Right renal cortex interstitium (tissue), 3 donors: Measurements from ENCODE around the gene ATP1A2. TPM values are rescaled to one million over a fixed set of nuclear protein-coding genes. Genes with fewer than 3 reads are reported as not detected.

Experiments used
- DNase-seq, 3 donors: peaks; one replicate each; pipeline ENCODE4 v3.0.0-alpha.2; 2013; ENCODE audit warnings: low read depth in 3 of 3, low spot score in 2 of 3
- polyA plus RNA-seq, 3 donors: library from polyadenylated mRNA; unstranded; fragments of 120-200 nt; gene quantifications; one replicate each; pipeline ENCODE4 v1.2.1, GENCODE V29; 2013; ENCODE audit not compliant: insufficient read length in 3 of 3

ATP1A2 gene
- polyA plus RNA-seq, 3 donors, result 4.2 to 5.8 (median 4.6) TPM

- DNase-seq, result no peak
These were observed 24.3 kb downstream of the ATP1A2 start for GRCh38 chr1:160139840-160140239.

DNA sequence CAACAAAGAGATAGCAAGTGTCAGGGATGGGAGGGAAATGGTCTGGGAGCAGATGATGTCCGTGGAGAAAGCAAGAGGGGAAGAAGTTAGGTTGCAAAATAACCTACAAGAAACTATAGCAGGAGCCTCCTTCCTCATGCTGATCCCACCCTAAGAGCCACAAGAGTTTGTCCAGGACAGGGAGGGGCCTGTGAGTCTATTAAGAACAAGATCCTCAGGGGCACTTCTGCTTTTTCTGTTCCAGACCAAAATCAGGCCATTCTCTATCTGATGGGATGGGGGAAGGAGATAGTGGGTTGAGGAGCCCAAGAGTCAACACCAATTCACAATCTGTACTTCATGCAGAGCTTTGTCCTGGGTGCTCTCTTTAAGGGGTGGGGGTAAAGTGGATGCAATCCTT lies 28.1 kb downstream of the ATP1A2 start:
- no peak for DNase-seq

DNA sequence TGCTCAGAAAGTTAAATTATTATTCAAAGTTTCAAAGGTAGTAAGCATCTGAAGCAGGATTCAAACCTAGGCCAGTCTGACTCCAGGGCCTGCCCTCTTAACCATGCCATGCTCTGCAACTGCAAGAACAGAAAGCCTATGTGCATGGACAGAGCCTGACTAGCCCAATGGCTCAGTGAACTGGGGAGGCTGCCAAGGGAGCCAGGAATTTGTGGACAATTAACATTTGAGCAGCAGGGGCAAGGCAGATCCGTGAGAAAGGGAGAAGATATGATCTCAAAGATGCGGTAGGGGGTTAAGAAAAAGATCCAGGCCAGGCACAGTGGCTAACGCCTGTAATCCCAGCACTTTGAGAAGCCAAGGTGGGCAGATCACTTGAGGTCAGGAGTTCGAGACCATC lies 29.4 kb downstream of the ATP1A2 start:
- DNase-seq, result no peak

- no peak for DNase-seq
These were observed 30.5 kb downstream of the ATP1A2 start for GRCh38 chr1:160146107-160146506.

- no peak for DNase-seq
These were observed 32.6 kb downstream of the ATP1A2 start for GRCh38 chr1:160148121-160148520.

GRCh38 chr1:160149233-160149632 lies 33.7 kb downstream of the ATP1A2 start:
- DNase-seq, result no peak

DNA sequence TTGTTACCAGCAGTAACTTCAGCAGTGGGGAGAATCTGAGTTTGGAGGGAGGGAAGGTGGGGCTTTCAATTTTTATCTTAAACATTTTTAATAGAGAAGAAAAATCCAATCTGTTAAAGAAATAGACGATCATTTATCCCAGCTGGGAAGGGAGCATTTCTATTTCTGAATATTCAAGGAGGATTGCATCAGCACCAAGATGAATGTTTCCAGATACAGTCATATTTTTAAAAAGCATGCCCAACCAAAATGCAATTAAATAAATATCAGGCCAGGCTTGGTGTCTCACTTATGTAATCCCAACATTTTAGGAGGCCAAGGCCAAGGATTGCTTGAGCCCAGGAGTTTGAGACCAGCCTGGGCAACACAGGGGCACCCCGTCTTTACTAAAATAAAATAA lies 34.2 kb downstream of the ATP1A2 start:
- DNase-seq, result no peak

DNA sequence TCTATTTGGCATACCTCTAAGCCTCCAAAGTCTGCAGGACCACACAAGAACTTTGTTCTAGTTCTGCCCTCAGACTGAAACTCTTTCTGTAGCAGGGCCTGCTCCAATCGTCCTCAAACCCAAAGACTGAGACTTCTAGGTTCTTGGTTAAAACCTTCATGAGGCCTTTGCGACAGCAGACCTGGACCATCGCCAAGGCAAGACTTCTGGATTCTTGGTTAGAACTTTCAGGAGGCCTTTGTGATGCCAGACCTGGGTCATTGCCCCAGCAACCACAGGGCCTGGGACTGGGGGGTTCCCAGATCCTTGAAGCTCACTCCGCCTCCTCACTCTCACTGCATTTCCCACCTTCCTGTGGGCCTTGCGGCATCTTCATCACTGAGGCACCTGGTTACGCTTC lies 35.7 kb downstream of the ATP1A2 start, which contains the start of gene ATP1A4:
Gene ATP1A4 (plus strand): TSS at position 301 of the 400 bp plus-strand sequence. CDS start 438 bp downstream, outside the sequence.
- DNase-seq, result no peak

DNA sequence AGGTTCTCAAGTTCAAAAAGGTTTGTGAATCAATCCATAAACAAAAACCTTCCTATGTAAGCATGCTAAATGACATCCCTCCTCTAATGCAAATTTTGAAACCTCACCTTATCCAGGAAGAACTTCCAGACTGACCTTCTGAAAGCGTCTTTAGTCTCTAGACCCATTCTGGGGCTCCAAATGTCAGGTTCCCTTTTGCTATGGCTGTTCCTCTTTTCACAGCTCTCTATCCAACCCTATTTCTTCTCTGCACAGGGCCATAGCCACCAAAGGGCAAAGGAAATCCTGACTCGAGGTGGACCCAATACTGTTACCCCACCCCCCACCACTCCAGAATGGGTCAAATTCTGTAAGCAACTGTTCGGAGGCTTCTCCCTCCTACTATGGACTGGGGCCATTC lies 39.2 kb downstream of the ATP1A2 start:
- DNase-seq, result no peak

DNA sequence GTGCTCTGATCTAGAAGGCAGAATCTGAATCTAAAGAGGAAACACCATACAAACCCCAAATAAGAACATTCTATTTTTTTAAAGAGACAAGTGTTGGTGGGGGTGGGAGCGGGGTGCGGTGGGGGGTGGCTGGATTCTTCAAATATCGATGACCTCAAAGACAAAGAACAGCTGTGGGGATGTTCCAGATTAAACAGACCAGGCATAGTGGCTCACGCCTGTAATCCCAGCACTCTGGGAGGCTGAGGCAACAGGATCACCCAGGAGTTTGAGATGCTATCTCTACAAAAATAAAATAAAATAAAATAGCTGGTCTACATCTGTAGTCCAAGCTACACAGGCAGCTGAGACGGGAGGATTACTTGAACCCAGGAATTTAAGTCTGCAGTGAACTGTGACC lies 40.8 kb downstream of the ATP1A2 start:
- DNase-seq, result no peak

GRCh38 chr1:160157174-160157573 lies 41.6 kb downstream of the ATP1A2 start:
- DNase-seq, result no peak

DNA sequence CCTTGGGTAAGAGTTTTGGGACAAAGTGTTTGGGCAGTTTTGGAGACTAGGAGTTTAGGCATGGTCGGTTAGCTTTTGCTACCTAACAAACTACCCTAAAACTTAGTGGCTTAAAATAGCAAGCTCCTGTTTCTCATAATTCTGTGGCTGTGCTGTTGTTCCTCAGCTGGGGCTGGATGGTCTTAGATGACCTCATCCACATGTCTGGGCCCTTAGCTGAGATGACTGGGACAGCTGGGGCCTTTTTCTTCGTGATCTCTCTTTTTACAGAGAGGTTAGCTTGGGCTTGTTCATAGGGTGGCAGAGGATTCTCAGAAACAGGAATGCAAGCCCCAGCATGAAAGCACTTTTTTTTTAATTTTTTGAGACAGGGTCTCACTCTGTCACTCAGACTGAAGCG lies 42.5 kb downstream of the ATP1A2 start:
- no peak for DNase-seq

DNA sequence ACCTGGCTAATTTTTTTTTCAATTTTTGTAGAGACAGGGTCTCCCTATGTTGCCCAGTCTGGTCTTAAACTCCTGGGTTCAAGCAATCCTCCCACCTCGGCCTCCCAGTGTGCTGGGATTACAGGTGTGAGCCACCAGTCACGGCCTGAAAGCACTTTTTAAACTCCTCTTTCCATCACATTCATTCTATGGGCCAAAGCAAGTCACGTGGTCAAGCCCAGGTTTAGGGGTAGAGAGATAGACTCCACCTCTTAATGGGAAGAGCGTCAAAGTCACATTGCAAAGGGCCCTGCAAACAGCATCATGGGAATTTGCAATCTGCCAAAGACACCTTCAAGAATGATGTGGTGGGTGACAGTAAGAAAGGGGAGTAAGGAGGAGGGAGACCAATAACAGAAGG lies 43.0 kb downstream of the ATP1A2 start:
- no peak for DNase-seq

GRCh38 chr1:160159846-160160245 lies 44.3 kb downstream of the ATP1A2 start:
- DNase-seq, result no peak

GRCh38 chr1:160161965-160162705 lies 46.6 kb downstream of the ATP1A2 start:
- DNase-seq, result no peak

GRCh38 chr1:160162931-160163330 lies 47.4 kb downstream of the ATP1A2 start:
- no peak for DNase-seq

DNA sequence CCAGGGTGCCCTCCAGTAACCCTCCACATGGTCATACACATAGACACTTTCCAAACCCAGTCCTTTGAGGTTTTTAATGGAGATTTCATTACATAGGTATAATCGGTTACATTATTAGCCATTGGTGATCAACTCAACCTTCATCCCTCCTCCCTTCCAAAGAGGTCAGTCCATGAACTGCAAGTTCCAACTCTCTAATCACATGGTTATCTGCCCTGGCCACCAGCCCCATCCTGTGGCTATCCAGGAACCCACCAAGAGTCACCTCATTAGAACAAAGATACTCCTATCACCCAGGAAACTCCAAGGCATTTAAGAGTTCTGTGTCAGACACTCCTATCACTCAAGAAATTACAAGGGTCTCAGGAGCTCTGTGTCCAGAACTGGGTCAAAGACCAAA lies 48.1 kb downstream of the ATP1A2 start:
- DNase-seq, result no peak

GRCh38 chr1:160164121-160164520 lies 48.6 kb downstream of the ATP1A2 start:
- no peak for DNase-seq

DNA sequence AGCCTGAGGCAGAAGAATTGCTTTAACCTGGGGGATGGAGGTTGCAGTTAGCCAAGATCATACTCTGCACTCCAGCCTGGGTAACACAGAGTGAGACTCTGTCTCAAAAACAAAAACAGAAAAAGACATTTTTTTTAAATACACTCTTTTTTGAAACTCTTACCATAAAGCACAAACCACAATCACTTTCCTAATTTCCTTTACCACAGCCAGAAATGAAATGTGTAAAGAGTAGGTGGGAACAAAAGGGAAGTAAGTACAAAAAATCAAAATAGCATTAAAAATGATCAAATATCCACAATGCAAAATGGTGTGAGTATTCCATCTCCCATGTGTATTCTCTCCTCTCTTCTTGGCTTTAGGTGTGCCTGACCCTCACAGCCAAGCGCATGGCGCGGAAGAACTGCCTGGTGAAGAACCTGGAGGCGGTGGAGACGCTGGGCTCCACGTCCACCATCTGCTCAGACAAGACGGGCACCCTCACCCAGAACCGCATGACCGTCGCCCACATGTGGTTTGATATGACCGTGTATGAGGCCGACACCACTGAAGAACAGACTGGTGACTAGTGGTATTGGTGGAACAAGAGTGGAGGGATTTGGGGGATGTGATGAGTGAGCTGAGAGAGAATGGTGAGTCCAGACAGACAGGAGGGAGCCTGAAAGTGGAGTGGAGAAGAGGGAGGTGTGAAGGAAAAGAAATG lies 50.8 kb downstream of the ATP1A2 start:
- DNase-seq, result no peak

- DNase-seq, result no peak
These were observed 51.5 kb downstream of the ATP1A2 start for GRCh38 chr1:160167056-160167455.

GRCh38 chr1:160167580-160167979 lies 52.0 kb downstream of the ATP1A2 start:
- DNase-seq, result no peak

DNA sequence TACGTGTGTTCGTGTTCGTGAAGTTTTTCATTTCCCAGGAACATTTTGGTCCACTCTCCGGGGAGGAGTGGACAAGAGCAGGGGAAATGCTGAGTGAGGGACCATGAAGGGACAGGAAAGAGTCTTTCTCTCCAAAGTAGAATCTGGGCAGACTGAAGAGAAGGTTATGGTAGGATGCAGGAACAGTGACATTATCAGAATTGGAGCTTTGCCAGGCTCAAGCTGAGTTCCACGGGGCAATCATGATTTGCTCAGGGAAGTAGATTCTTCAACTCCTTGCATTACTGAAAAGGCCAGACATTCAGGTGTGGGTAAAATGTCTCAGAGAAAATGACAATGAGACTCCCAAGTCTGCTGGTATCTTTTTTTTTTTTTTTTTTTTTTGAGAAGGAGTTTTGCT lies 52.5 kb downstream of the ATP1A2 start:
- DNase-seq, result no peak
